Calu3 (cell line): ENCODE measurements around the gene RBBP6. TPM values are rescaled to one million over a fixed set of nuclear protein-coding genes. Genes with fewer than 3 reads are reported as not detected.

ENCODE experiments used
- BruUV-seq: library from RNA; stranded (reverse); fragments of 400-500 nt; replicated peaks from 2 replicates; lab custom pipeline; 2021; lab: Mats Ljungman, UMichigan
- CTCF ChIA-PET: fragments of 300-600 bp; sonication (Branson Sonifier 250); formaldehyde crosslinking; loops from one replicate; lab custom pipeline; 2022; ENCODE audit warnings: antibody characterized with exemption; lab: Charles Lee
- DNase-seq: peaks from one replicate; pipeline ENCODE4 v3.0.0; 2022
- H3K27ac Mint-ChIP-seq: one replicate; pipeline ENCODE4 v1.8.0; 2022; ENCODE audit warnings: mixed read lengths; ENCODE audit not compliant: unreplicated experiment
- H3K27me3 Mint-ChIP-seq: one replicate; pipeline ENCODE4 v1.8.0; 2022; ENCODE audit warnings: mixed read lengths; ENCODE audit not compliant: unreplicated experiment
- H3K36me3 Mint-ChIP-seq: one replicate; pipeline ENCODE4 v1.8.0; 2022; ENCODE audit warnings: mild to moderate bottlenecking, moderate library complexity, mixed read lengths; ENCODE audit not compliant: insufficient read depth, unreplicated experiment
- H3K4me1 Mint-ChIP-seq: one replicate; pipeline ENCODE4 v1.8.0; 2022; ENCODE audit warnings: mild to moderate bottlenecking, low read depth, mixed read lengths; ENCODE audit not compliant: unreplicated experiment
- H3K4me3 Mint-ChIP-seq: one replicate; pipeline ENCODE4 v1.8.0; 2022; ENCODE audit warnings: mild to moderate bottlenecking, low read depth, moderate library complexity, mixed read lengths; ENCODE audit not compliant: unreplicated experiment
- H3K9me3 Mint-ChIP-seq: one replicate; pipeline ENCODE4 v1.8.0; 2022; ENCODE audit warnings: low read depth, mixed read lengths; ENCODE audit not compliant: unreplicated experiment
- intact Hi-C: fragments of 100-400 bp; cut with micrococcal nuclease; formaldehyde crosslinking; loops from one replicate; pipeline ENCODE4 v1.10.0; 2022; ENCODE audit not compliant: unreplicated experiment
- total RNA-seq: library from RNA; stranded (reverse); gene quantifications from 2 replicates; pipeline ENCODE4 v1.2.3, GENCODE V29; 2022
- TF ChIP-seq, protein P1 (sequence below): fragments of 200-600 bp; IDR thresholded peaks from one replicate; pipeline ENCODE4 v1.8.0; 2022; ENCODE audit warnings: antibody characterized with exemption; ENCODE audit not compliant: unreplicated experiment

RBBP6 gene
- total RNA-seq, 1 experiment from 2014 or later: 56.8 TPM

- intact Hi-C loops: loop anchor here (1.0 to 5.0 kb wide), 2 partner anchors 10 to 252 kb away; no protein-coding TSS in a partner anchor
- H3K27me3 Mint-ChIP-seq: no peaks in the 10 kb centered on the region
- CTCF ChIA-PET: interaction anchor here (1.1 kb wide), 1 partner anchor 10 kb away, joined by 4 read pairs; no protein-coding TSS in a partner anchor
- H3K4me1 Mint-ChIP-seq: peaks cover 5% of the 10 kb centered on the region
- peaks cover 46% of the 10 kb centered on the region for H3K36me3 Mint-ChIP-seq
- H3K9me3 Mint-ChIP-seq: no peaks in the 10 kb centered on the region
- no peak for DNase-seq
- no peak overlapping the region for H3K4me3 Mint-ChIP-seq
- no peak overlapping the region for H3K27ac Mint-ChIP-seq
- no TSS peak for BruUV-seq
- TF ChIP-seq, protein P1, sequence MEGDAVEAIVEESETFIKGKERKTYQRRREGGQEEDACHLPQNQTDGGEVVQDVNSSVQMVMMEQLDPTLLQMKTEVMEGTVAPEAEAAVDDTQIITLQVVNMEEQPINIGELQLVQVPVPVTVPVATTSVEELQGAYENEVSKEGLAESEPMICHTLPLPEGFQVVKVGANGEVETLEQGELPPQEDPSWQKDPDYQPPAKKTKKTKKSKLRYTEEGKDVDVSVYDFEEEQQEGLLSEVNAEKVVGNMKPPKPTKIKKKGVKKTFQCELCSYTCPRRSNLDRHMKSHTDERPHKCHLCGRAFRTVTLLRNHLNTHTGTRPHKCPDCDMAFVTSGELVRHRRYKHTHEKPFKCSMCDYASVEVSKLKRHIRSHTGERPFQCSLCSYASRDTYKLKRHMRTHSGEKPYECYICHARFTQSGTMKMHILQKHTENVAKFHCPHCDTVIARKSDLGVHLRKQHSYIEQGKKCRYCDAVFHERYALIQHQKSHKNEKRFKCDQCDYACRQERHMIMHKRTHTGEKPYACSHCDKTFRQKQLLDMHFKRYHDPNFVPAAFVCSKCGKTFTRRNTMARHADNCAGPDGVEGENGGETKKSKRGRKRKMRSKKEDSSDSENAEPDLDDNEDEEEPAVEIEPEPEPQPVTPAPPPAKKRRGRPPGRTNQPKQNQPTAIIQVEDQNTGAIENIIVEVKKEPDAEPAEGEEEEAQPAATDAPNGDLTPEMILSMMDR: no peak
Observed at GRCh38 chr16:24550295-24550694, 10.9 kb downstream of the RBBP6 start.

GRCh38 chr16:24552705-24553246, 13.4 kb downstream of the RBBP6 start:
- no peaks in the 10 kb centered on the region for H3K4me1 Mint-ChIP-seq
- no peak overlapping the region for H3K4me3 Mint-ChIP-seq
- TF ChIP-seq, protein P1: no peak
- no TSS peak for BruUV-seq
- intact Hi-C loops: loop anchor here (5.0 kb wide), 1 partner anchor 250 kb away; no protein-coding TSS in a partner anchor
- DNase-seq: no peak
- H3K27ac Mint-ChIP-seq: no peak overlapping the region
- H3K27me3 Mint-ChIP-seq: no peaks in the 10 kb centered on the region
- no peaks in the 10 kb centered on the region for H3K9me3 Mint-ChIP-seq
- CTCF ChIA-PET: interaction anchor here (0.7 kb wide), 1 partner anchor 12 kb away, joined by 3 read pairs; no protein-coding TSS in a partner anchor
- peaks cover 55% of the 10 kb centered on the region for H3K36me3 Mint-ChIP-seq

DNA sequence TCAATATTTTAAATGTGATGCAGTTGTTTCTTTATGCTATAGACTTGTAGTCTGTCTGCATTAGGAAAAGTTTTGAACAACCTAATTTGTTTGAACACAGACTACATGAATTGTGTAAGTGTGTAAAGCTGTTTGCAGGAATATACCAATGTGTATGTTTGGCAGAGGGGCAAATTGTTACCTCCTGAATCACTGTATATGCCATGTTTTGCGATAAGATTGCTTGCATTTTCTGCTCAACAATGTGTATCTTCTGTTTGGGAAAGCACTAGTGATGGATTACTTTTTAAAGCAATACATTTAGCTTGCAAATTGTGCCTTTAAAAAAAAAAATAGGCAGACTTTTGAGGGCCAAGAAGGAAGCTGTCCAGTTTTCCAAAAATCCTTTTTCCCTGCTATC, 14.6 kb downstream of the RBBP6 start:
- no peak for DNase-seq
- Mint-ChIP-seq H3K27me3 (no peaks in the 10 kb centered on the region), H3K36me3 (peaks cover 52% of the 10 kb centered on the region), H3K27ac (no peak overlapping the region), H3K9me3 (no peaks in the 10 kb centered on the region), H3K4me1 (no peaks in the 10 kb centered on the region), H3K4me3 (no peak overlapping the region)
- CTCF ChIA-PET: interaction anchor here (0.6 kb wide), 1 partner anchor 434 kb away, joined by 9 read pairs; no protein-coding TSS in a partner anchor
- BruUV-seq: no TSS peak
- TF ChIP-seq, protein P1: no peak
- intact Hi-C loops: loop anchor here (5.0 kb wide), 1 partner anchor 248 kb away; no protein-coding TSS in a partner anchor

DNA sequence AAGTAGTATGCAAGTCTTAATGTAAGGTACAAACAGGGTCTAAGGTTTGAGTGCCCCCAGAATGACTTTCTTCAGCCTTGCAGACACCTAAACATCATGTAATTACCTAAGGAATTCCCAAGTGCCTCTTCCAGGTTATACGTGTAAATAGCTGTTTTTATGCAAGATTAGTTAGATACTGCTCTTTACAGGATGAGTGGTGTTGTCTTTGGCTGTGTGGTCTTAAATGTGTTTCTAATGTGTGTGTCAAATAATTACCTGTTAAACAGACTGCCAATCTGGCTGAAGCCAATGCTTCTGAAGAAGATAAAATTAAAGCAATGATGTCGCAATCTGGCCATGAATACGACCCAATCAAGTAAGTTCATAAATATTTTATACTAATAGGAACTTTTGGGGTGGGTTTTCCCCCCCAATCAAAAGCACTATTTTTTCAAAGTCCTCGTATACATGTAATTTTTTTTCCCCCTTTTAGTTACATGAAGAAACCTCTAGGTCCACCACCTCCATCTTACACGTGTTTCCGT, 16.0 kb downstream of the RBBP6 start:
- no peaks in the 10 kb centered on the region for H3K9me3 Mint-ChIP-seq
- H3K36me3 Mint-ChIP-seq: peaks cover 39% of the 10 kb centered on the region
- no peak overlapping the region for H3K4me3 Mint-ChIP-seq
- no peaks in the 10 kb centered on the region for H3K4me1 Mint-ChIP-seq
- no TSS peak for BruUV-seq
- TF ChIP-seq, protein P1: no peak
- intact Hi-C loops: loop anchor here (5.0 kb wide), 1 partner anchor 197 kb away; no protein-coding TSS in a partner anchor
- H3K27me3 Mint-ChIP-seq: no peaks in the 10 kb centered on the region
- DNase-seq: no peak
- no peak overlapping the region for H3K27ac Mint-ChIP-seq
- CTCF ChIA-PET: no interaction called here
